Suprapubic skin (tissue), 4 donors: Measurements from ENCODE around the gene TMUB2. TPM values are rescaled to one million over a fixed set of nuclear protein-coding genes. Genes with fewer than 3 reads are reported as not detected.
"Not testable (repeated sequence)": the region's sequence is repeated elsewhere in the genome, so short reads cannot be mapped to it uniquely, and the experiment has no call there.

Experiments
- DNase-seq, 2 donors: peaks; one replicate each; pipeline ENCODE4 v3.0.0-alpha.2; 2019; ENCODE audit warnings: low spot score in 2 of 2
- H3K27ac ChIP-seq: fragments of 200-600 bp; sonication (generic); one replicate; pipeline ENCODE4 v1.5.1; 2019
- H3K27me3 ChIP-seq: fragments of 200-600 bp; sonication (generic); one replicate; pipeline ENCODE4 v1.5.1; 2019
- H3K36me3 ChIP-seq: fragments of 200-600 bp; sonication (generic); one replicate; pipeline ENCODE4 v1.5.1; 2019
- H3K4me1 ChIP-seq: fragments of 200-600 bp; sonication (generic); one replicate; pipeline ENCODE4 v1.5.1; 2019
- H3K4me3 ChIP-seq: fragments of 200-600 bp; sonication (generic); one replicate; pipeline ENCODE4 v1.5.1; 2019; ENCODE audit warnings: mild to moderate bottlenecking
- H3K9me3 ChIP-seq: fragments of 200-600 bp; sonication (generic); one replicate; pipeline ENCODE4 v1.5.1; 2019
- CTCF ChIP-seq, 2 donors: fragments of 200-600 bp in 1 of 2; fragments of 450-650 bp in 1 of 2; sonication (generic) in 1 of 2; IDR thresholded peaks; one replicate each; pipeline ENCODE4 v1.5.1; 2016 to 2019; ENCODE audit warnings: antibody characterized with exemption in 2 of 2, mild to moderate bottlenecking in 1 of 2, moderate library complexity in 1 of 2
- EP300 ChIP-seq: sonication (generic); formaldehyde crosslinking; IDR thresholded peaks from one replicate; pipeline ENCODE4 v1.6.1; 2017; ENCODE audit warnings: antibody characterized with exemption
- POLR2A ChIP-seq, 2 donors: fragments of 450-650 bp; IDR thresholded peaks; one replicate each; pipeline ENCODE4 v1.6.1; 2017; ENCODE audit warnings: antibody characterized with exemption in 2 of 2, mild to moderate bottlenecking in 2 of 2, moderate library complexity in 2 of 2
- POLR2AphosphoS5 ChIP-seq, 3 donors: sonication (generic); formaldehyde crosslinking; IDR thresholded peaks; one replicate each; pipeline ENCODE4 v1.6.1; 2017; ENCODE audit warnings: antibody characterized with exemption in 3 of 3
- WGBS: methylation state at CpG from one replicate; pipeline ENCODE4 v1.1.5; 2018; 5-methylcytosine and 5-hydroxymethylcytosine counted together
- total RNA-seq, 4 donors: library from RNA; depleted of rRNA; stranded (reverse); fragments of >200 nt; gene quantifications; one replicate each; pipeline ENCODE4 v1.1.0, GENCODE V29; 2016

Gene TMUB2
- total RNA-seq, 4 donors from 2014 or later, result 31.5 to 48.8 (median 36.1) TPM

DNA sequence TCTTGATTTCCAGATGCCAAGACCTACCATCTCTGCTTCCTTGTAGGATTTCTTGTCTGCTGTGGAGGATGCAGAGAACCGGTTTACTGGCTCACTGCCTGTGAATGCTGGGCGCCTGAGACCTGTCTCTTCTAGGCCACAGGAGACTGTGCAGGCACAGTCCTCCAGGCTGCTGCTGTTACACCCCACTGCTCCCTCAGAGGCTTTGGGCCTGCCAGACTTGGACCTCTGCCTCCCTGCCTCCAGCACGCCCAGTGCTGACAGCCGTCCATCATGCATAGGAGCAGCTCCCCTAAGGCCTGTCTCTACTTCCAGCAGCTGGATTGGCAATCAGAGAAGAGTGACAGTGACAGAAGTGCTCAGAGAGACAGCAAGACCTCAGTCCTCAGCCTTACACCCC, 39.0 kb upstream of the TMUB2 start:
- no peak for TF ChIP-seq POLR2AphosphoS5 (IDR thresholded peaks at IDR 0.05)
- TF ChIP-seq POLR2A (IDR thresholded peaks at IDR 0.05), result no peak
- TF ChIP-seq EP300, result no peak
- no peak for TF ChIP-seq CTCF (IDR thresholded peaks at IDR 0.05)
- Histone ChIP-seq H3K9me3 (no peaks in the 10 kb centered on the region), H3K27ac (no peak overlapping the region), H3K36me3 (peaks cover 4% of the 10 kb centered on the region), H3K27me3 (no peaks in the 10 kb centered on the region), H3K4me1 (peaks cover 3% of the 10 kb centered on the region), H3K4me3 (no peak overlapping the region)
- 79% methylated on average over 2 of the region's 4 CpGs for WGBS
- no peak for DNase-seq

DNA sequence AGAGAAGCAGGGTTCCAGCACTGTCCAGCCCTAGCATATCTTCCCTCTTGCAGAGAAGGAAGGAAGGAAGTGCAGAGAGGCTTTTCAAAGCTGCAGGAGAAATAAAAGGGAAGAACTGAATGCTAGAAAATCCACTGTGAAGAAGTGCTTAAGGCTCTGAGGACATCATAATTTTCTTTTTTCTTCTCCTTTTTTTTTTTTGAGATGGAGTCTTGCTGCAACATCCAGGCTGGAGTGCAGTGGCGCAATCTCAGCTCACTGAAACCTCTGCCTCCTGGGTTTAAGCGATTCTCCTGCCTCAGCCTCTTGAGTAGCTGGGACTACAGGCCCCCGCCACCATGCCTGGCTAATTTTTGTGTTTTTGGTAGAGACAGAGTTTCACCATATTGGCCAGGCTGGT, 37.7 kb upstream of the TMUB2 start:
- not testable (repeated sequence) for H3K27ac ChIP-seq, H3K9me3 ChIP-seq, H3K36me3 ChIP-seq, H3K4me1 ChIP-seq, DNase-seq, H3K4me3 ChIP-seq, H3K27me3 ChIP-seq
- WGBS, result 87% methylated on average over 3 of the region's 3 CpGs

- H3K27ac ChIP-seq, result no peak overlapping the region
- no peaks in the 10 kb centered on the region for H3K9me3 ChIP-seq
- H3K4me1 ChIP-seq, result peaks cover 5% of the 10 kb centered on the region
- H3K27me3 ChIP-seq, result no peaks in the 10 kb centered on the region
- H3K4me3 ChIP-seq, result no peak overlapping the region
- no peak for DNase-seq
- no peak for TF ChIP-seq POLR2AphosphoS5 (IDR thresholded peaks at IDR 0.05)
- TF ChIP-seq EP300, result no peak
- TF ChIP-seq CTCF (IDR thresholded peaks at IDR 0.05), result no peak
- no peak for TF ChIP-seq POLR2A (IDR thresholded peaks at IDR 0.05)
- peaks cover 4% of the 10 kb centered on the region for H3K36me3 ChIP-seq
- WGBS, result 97% methylated on average over 4 of the region's 4 CpGs
Measured at GRCh38 chr17:44149750-44150329, 36.9 kb upstream of the TMUB2 start.

GRCh38 chr17:44152875-44153274, 33.9 kb upstream of the TMUB2 start:
- no peak for TF ChIP-seq POLR2A (IDR thresholded peaks at IDR 0.05)
- no peak for TF ChIP-seq CTCF (IDR thresholded peaks at IDR 0.05)
- TF ChIP-seq EP300, result no peak
- TF ChIP-seq POLR2AphosphoS5 (IDR thresholded peaks at IDR 0.05), result no peak
- no peak for DNase-seq
- Histone ChIP-seq H3K9me3 (no peaks in the 10 kb centered on the region), H3K27ac (no peak overlapping the region), H3K27me3 (no peaks in the 10 kb centered on the region), H3K4me1 (peaks cover 5% of the 10 kb centered on the region), H3K36me3 (no peaks in the 10 kb centered on the region), H3K4me3 (no peak overlapping the region)
- 93% methylated on average over 4 of the region's 4 CpGs for WGBS

GRCh38 chr17:44155488-44155887, 31.3 kb upstream of the TMUB2 start:
- Histone ChIP-seq H3K9me3 (no peaks in the 10 kb centered on the region), H3K4me3 (no peak overlapping the region), H3K4me1 (peaks cover 5% of the 10 kb centered on the region), H3K36me3 (no peaks in the 10 kb centered on the region), H3K27me3 (no peaks in the 10 kb centered on the region), H3K27ac (no peak overlapping the region)
- DNase-seq, result no peak
- TF ChIP-seq POLR2A (IDR thresholded peaks at IDR 0.05) (no peak), CTCF (IDR thresholded peaks at IDR 0.05) (no peak), EP300 (no peak), POLR2AphosphoS5 (IDR thresholded peaks at IDR 0.05) (no peak)
- WGBS, result 90% methylated on average over 2 of the region's 2 CpGs
